Measurements from ENCODE around the gene UBXN6.

DNA sequence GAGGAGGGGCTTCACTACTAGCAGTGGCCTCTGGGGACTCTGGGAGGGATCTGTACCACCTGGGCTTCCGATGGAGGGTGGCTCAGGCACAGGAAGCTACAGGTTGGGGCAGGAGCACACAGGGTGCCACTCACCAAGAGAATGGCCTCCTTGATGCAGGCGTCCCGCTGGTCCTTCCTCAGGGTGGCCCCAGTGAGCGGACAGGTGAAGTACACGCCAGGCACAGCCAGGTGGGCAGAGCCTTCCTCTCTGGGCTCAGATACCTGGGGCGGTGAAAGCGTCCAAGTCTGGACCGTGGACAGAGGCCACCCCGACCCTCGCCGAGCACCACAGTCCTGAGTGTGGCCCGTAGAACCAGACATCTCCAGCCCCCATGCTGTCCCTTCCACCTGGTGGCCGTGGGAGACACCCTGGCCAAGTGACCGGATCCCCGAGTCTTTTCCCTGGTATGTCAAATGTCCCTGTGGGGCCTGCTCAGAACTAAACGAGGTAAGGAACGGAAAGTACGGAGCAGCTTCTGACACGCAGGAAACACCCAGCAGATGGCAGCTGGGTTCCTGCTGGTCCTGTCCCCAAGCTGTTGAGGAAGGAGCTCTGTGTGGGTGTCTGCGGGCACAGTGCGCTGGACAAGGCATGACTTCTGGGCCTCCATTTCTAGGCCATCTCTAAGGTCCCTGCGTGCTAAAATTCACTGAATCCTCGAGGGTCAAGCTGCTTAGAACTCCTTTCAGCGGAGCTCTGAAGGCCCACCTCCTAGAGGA is 5.2 kb downstream of the UBXN6 start:
- TF ChIP-seq EHMT2 (IDR thresholded peaks at IDR 0.05; ENCODE audit: low read depth) (no peak), RAD21 (conservative IDR thresholded peaks at IDR 0.05 in 1 of 2, IDR thresholded peaks at IDR 0.05 in 1 of 2) (no peak), MYC (IDR thresholded peaks at IDR 0.05; ENCODE audit: borderline replicate concordance, low read length) (no peak), HOXB5 (CRISPR knock-in tag; IDR thresholded peaks at IDR 0.05) (no peak), EP300 (IDR thresholded peaks at IDR 0.05) (no peak), HMGXB4 (CRISPR knock-in tag; IDR thresholded peaks at IDR 0.05; ENCODE audit: borderline replicate concordance) (no peak), TP53 (CRISPR knock-in tag; IDR thresholded peaks at IDR 0.05) (no peak), HOXA7 (CRISPR knock-in tag; IDR thresholded peaks at IDR 0.05) (no peak), CEBPB (IDR thresholded peaks at IDR 0.05) (no peak), FOSB (CRISPR knock-in tag; IDR thresholded peaks at IDR 0.05) (no peak), KDM5A (IDR thresholded peaks at IDR 0.05) (no peak), POLR2A (IDR thresholded peaks at IDR 0.05; ENCODE audit: low read length) (no peak)
- TF ChIP-seq, protein P1, sequence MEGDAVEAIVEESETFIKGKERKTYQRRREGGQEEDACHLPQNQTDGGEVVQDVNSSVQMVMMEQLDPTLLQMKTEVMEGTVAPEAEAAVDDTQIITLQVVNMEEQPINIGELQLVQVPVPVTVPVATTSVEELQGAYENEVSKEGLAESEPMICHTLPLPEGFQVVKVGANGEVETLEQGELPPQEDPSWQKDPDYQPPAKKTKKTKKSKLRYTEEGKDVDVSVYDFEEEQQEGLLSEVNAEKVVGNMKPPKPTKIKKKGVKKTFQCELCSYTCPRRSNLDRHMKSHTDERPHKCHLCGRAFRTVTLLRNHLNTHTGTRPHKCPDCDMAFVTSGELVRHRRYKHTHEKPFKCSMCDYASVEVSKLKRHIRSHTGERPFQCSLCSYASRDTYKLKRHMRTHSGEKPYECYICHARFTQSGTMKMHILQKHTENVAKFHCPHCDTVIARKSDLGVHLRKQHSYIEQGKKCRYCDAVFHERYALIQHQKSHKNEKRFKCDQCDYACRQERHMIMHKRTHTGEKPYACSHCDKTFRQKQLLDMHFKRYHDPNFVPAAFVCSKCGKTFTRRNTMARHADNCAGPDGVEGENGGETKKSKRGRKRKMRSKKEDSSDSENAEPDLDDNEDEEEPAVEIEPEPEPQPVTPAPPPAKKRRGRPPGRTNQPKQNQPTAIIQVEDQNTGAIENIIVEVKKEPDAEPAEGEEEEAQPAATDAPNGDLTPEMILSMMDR (IDR thresholded peaks at IDR 0.05) = no peak
- TF ChIP-seq, protein P2, sequence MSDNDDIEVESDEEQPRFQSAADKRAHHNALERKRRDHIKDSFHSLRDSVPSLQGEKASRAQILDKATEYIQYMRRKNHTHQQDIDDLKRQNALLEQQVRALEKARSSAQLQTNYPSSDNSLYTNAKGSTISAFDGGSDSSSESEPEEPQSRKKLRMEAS (IDR thresholded peaks at IDR 0.05) = no peak
